ENCODE data around the gene BRPF3. TPM values are rescaled to one million over a fixed set of nuclear protein-coding genes. Genes with fewer than 3 reads are reported as not detected.

Gene BRPF3
- total RNA-seq, 1 experiment from 2014 or later, result 49.6 TPM

DNA sequence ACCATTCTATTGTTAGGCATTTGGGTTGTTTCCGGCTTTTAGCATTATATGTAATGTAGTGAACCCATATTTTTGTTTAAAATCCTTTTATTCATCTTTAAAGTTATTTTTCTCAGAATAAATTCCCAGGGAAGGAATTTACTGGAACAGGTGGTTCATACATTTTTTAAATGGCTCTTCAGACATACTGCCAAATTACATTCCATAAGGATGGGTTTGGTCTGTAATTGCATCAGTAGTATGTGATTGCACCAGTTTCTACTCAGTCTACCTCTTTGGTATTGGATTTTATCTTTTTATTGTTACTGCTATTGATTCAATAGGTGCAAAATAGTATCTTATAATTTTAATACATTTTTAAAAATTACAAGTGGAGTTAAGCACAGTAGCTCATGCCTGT, 27.2 kb downstream of the BRPF3 start:
- no peaks in the 10 kb centered on the region for H3K4me1 ChIP-seq (ENCODE audit: control insufficient read depth, insufficient read depth, low read length)
- no peak for DNase-seq (ENCODE audit: low read depth, low spot score)
- in situ Hi-C loops (cut with HindIII; ENCODE audit: low pct_unique_long_range_greater_than_20kb, low sequenced_read_pairs) (no loop called here), intact Hi-C loops (cut with micrococcal nuclease; ENCODE audit: unreplicated experiment) (no loop called here)
- H3K27me3 ChIP-seq (ENCODE audit: control insufficient read depth, insufficient read depth, low read length), result no peaks in the 10 kb centered on the region
- CTCF ChIA-PET, result no interaction called here
- TF ChIP-seq CTCF (IDR thresholded peaks at IDR 0.05) (no peak), POLR2AphosphoS5 (IDR thresholded peaks at IDR 0.05; ENCODE audit: low read depth, low read length) (no peak), REST (IDR thresholded peaks at IDR 0.05; ENCODE audit: insufficient read depth in 1 of 2, low read depth in 2 of 2, low read length in 1 of 2) (no peak), SIN3A (IDR thresholded peaks at IDR 0.05; ENCODE audit: borderline replicate concordance, insufficient read depth, low read depth, low read length) (no peak), TCF7L2 (IDR thresholded peaks at IDR 0.05; ENCODE audit: low read depth, low read length) (no peak)
- no peaks in the 10 kb centered on the region for H3K9me3 ChIP-seq (ENCODE audit: control insufficient read depth, insufficient read depth, low read depth, low read length)
- peaks cover 40% of the 10 kb centered on the region for H3K36me3 ChIP-seq (ENCODE audit: control insufficient read depth, insufficient read depth, low read length)
- no peak overlapping the region for H3K4me3 ChIP-seq (ENCODE audit: low read depth in 2 of 2, low read length in 2 of 2)
- no peak overlapping the region for H3K27ac ChIP-seq (ENCODE audit: low read length)
- POLR2A ChIA-PET, result no interaction called here
- no TSS peak for BruUV-seq (replicated peaks)
- ATAC-seq, result no peak

DNA sequence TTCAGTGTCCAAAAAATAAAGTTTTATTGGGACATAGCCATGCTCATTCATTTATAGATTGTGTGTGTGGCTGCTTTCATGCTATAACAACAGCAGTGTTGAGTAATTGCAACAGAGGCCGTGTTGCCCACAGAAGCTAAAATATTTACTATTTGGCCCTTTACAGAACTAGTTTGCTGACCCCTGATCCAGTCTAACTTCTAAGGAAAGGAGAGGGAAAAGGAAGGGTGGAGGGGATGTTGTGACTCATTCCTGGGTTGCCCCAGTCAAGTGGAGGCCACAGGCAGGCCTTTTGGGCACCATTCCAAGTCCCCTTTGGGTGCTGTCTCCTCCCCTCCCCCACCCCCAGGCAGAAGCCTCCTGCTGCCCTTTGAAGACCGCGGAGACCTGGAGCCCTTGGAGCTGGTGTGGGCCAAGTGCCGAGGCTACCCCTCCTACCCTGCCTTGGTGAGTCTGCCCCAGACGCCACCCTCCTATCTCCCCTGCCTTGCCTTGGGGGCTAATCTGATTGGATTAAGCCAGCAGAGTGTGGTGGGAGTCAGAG, 28.4 kb downstream of the BRPF3 start:
- no TSS peak for BruUV-seq (replicated peaks)
- Histone ChIP-seq H3K36me3 (ENCODE audit: control insufficient read depth, insufficient read depth, low read length) (peaks cover 32% of the 10 kb centered on the region), H3K4me1 (ENCODE audit: control insufficient read depth, insufficient read depth, low read length) (no peaks in the 10 kb centered on the region), H3K27ac (ENCODE audit: low read length) (no peak overlapping the region), H3K9me3 (ENCODE audit: control insufficient read depth, insufficient read depth, low read depth, low read length) (no peaks in the 10 kb centered on the region), H3K4me3 (ENCODE audit: low read depth in 2 of 2, low read length in 2 of 2) (no peak overlapping the region), H3K27me3 (ENCODE audit: control insufficient read depth, insufficient read depth, low read length) (no peaks in the 10 kb centered on the region)
- intact Hi-C loops (cut with micrococcal nuclease; ENCODE audit: unreplicated experiment) (no loop called here), in situ Hi-C loops (cut with HindIII; ENCODE audit: low pct_unique_long_range_greater_than_20kb, low sequenced_read_pairs) (no loop called here)
- DNase-seq (ENCODE audit: low read depth, low spot score) (no peak), ATAC-seq (no peak)
- POLR2A ChIA-PET, result no interaction called here
- no peak for TF ChIP-seq TCF7L2 (IDR thresholded peaks at IDR 0.05; ENCODE audit: low read depth, low read length)
- no peak for TF ChIP-seq SIN3A (IDR thresholded peaks at IDR 0.05; ENCODE audit: borderline replicate concordance, insufficient read depth, low read depth, low read length)
- no peak for TF ChIP-seq REST (IDR thresholded peaks at IDR 0.05; ENCODE audit: insufficient read depth in 1 of 2, low read depth in 2 of 2, low read length in 1 of 2)
- no peak for TF ChIP-seq CTCF (IDR thresholded peaks at IDR 0.05)
- TF ChIP-seq POLR2AphosphoS5 (IDR thresholded peaks at IDR 0.05; ENCODE audit: low read depth, low read length), result no peak
- CTCF ChIA-PET, result no interaction called here

All from Panc1 (cell line).